Caco-2 (cell line): ENCODE measurements around the gene OR8B8. TPM values are rescaled to one million over a fixed set of nuclear protein-coding genes. Genes with fewer than 3 reads are reported as not detected.

Experiments used
- BruUV-seq: library from RNA; stranded (reverse); fragments of 400-500 nt; replicated peaks from 2 replicates; lab custom pipeline; 2021; lab: Mats Ljungman, UMichigan
- CTCF ChIA-PET: fragments of 300-600 bp; sonication (Branson Sonifier 250); formaldehyde crosslinking; loops from one replicate; lab custom pipeline; 2022; ENCODE audit warnings: antibody characterized with exemption; lab: Charles Lee
- POLR2A ChIA-PET: fragments of 300-600 bp; sonication (Branson Sonifier 250); formaldehyde crosslinking; loops from one replicate; lab custom pipeline; 2022; ENCODE audit warnings: antibody characterized with exemption; lab: Charles Lee
- DNase-seq, 2 experiments: peaks; one replicate each; pipeline versions ENCODE4 v3.0.0 to v3.0.0-alpha.2; 2020 to 2022
- H3K27me3 ChIP-seq: replicated peaks from 2 replicates; pipeline ENCODE4 v1.6.0; 2011; ENCODE audit warnings: low read length; ENCODE audit not compliant: control insufficient read depth, insufficient read depth
- H3K36me3 ChIP-seq: 2 replicates; pipeline ENCODE4 v1.5.1; 2011; ENCODE audit warnings: low read length; ENCODE audit not compliant: control insufficient read depth, insufficient read depth
- H3K4me1 ChIP-seq: fragments of 250-450 bp; sonication (Bioruptor Pico); 2 replicates; pipeline ENCODE4 v1.5.1; 2020; ENCODE audit warnings: mild to moderate bottlenecking
- H3K4me3 ChIP-seq: 2 replicates; pipeline ENCODE4 v1.5.1; 2011; ENCODE audit warnings: low read depth, mild to moderate bottlenecking, control low read depth, low read length
- H3K9me3 ChIP-seq: fragments of 250-450 bp; sonication (Bioruptor Pico); 2 replicates; pipeline ENCODE4 v1.5.1; 2020; ENCODE audit warnings: mild to moderate bottlenecking, moderate library complexity
- H3K27ac Mint-ChIP-seq: one replicate; pipeline ENCODE4 v1.8.0; 2022; ENCODE audit warnings: mixed read lengths; ENCODE audit not compliant: unreplicated experiment
- H3K27me3 Mint-ChIP-seq: one replicate; pipeline ENCODE4 v1.8.0; 2022; ENCODE audit warnings: mixed read lengths; ENCODE audit not compliant: insufficient read depth, unreplicated experiment
- H3K36me3 Mint-ChIP-seq: one replicate; pipeline ENCODE4 v1.8.0; 2022; ENCODE audit warnings: mild to moderate bottlenecking, mixed read lengths; ENCODE audit not compliant: insufficient read depth, unreplicated experiment
- H3K4me1 Mint-ChIP-seq: one replicate; pipeline ENCODE4 v1.8.0; 2022; ENCODE audit warnings: low read depth, mixed read lengths; ENCODE audit not compliant: unreplicated experiment
- H3K4me3 Mint-ChIP-seq: one replicate; pipeline ENCODE4 v1.8.0; 2022; ENCODE audit warnings: mild to moderate bottlenecking, moderate library complexity, mixed read lengths; ENCODE audit not compliant: unreplicated experiment
- H3K9me3 Mint-ChIP-seq: one replicate; pipeline ENCODE4 v1.8.0; 2022; ENCODE audit warnings: mixed read lengths; ENCODE audit not compliant: unreplicated experiment
- CTCF ChIP-seq, 2 experiments: fragments of 200-600 bp in 1 of 2; IDR thresholded peaks; 1 replicate in 1 of 2; 2 replicates in 1 of 2; pipeline versions ENCODE4 v1.5.1 to v1.8.0; 2011 to 2022; ENCODE audit warnings: antibody characterized with exemption in 1 of 2, control low read depth in 1 of 2, inconsistent platforms in 1 of 2, low read depth in 1 of 2, low read length in 1 of 2, mild to moderate bottlenecking in 1 of 2, moderate library complexity in 1 of 2; ENCODE audit not compliant: insufficient read depth in 1 of 2, severe bottlenecking in 1 of 2, unreplicated experiment in 1 of 2
- intact Hi-C: fragments of 100-400 bp; cut with micrococcal nuclease; formaldehyde crosslinking; loops from one replicate; pipeline ENCODE4 v1.10.0; 2022; ENCODE audit not compliant: unreplicated experiment
- total RNA-seq: library from RNA; stranded (reverse); gene quantifications from 2 replicates; pipeline ENCODE4 v1.2.3, GENCODE V29; 2022

OR8B8 gene
- total RNA-seq, 1 experiment from 2014 or later = not detected

GRCh38 chr11:124394408-124394807 lies 51.1 kb downstream of the OR8B8 start:
- H3K4me1 ChIP-seq = no peaks in the 10 kb centered on the region
- no peaks in the 10 kb centered on the region for H3K4me1 Mint-ChIP-seq
- H3K27me3 ChIP-seq = no peaks in the 10 kb centered on the region
- H3K4me3 Mint-ChIP-seq = no peak overlapping the region
- BruUV-seq = no TSS peak
- DNase-seq = no peak
- H3K36me3 ChIP-seq = no peaks in the 10 kb centered on the region
- H3K27me3 Mint-ChIP-seq = peaks cover 5% of the 10 kb centered on the region
- no peak overlapping the region for H3K27ac Mint-ChIP-seq
- no peak for TF ChIP-seq CTCF (IDR thresholded peaks at IDR 0.05; ENCODE audit: insufficient read depth in 1 of 2, low read depth in 1 of 2, low read length in 1 of 2, severe bottlenecking in 1 of 2, unreplicated experiment in 1 of 2)
- no peaks in the 10 kb centered on the region for H3K9me3 Mint-ChIP-seq
- H3K4me3 ChIP-seq = no peak overlapping the region
- intact Hi-C loops = no loop called here
- ChIA-PET POLR2A (no interaction called here), CTCF (no interaction called here)
- H3K36me3 Mint-ChIP-seq = no peaks in the 10 kb centered on the region
- H3K9me3 ChIP-seq = no peaks in the 10 kb centered on the region; the same call in 1 of the 2 replicates

Other genes starting within 250 kb of the OR8B8 start
- not detected in 2 replicates for gene OR8G1, start 204.6 kb downstream of the OR8B8 start, total RNA-seq
- gene OR8G5, start 189.3 kb downstream of the OR8B8 start, total RNA-seq = not detected in 2 replicates
- gene OR8D1, start 131.7 kb downstream of the OR8B8 start, total RNA-seq = not detected in 2 replicates
- gene OR8D2, start 125.5 kb downstream of the OR8B8 start, total RNA-seq = not detected in 2 replicates
- gene OR8B2, start 61.2 kb downstream of the OR8B8 start, total RNA-seq = not detected in 2 replicates
- not detected in 2 replicates for gene OR8B3, start 46.7 kb downstream of the OR8B8 start, total RNA-seq
- not detected in 2 replicates for gene OR8B4, start 20.8 kb downstream of the OR8B8 start, total RNA-seq
- not detected in 2 replicates for gene OR8B12, start 98.0 kb upstream of the OR8B8 start, total RNA-seq
- gene OR8A1, start 124.3 kb upstream of the OR8B8 start, total RNA-seq = not detected in 2 replicates
- gene PANX3, start 165.7 kb upstream of the OR8B8 start, total RNA-seq = not detected in 2 replicates
- 71.5 and 72.0 TPM in 2 replicates for gene TBRG1, start 177.2 kb upstream of the OR8B8 start, total RNA-seq
- 33.7 and 34.1 TPM in 2 replicates for gene SIAE, start 228.0 kb upstream of the OR8B8 start, total RNA-seq
- gene SPA17, start 228.2 kb upstream of the OR8B8 start, total RNA-seq = 3.7 and 4.2 TPM in 2 replicates